SJCRH30 (cell line): ENCODE data around the gene ZNF330. TPM values are rescaled to one million over a fixed set of nuclear protein-coding genes. Genes with fewer than 3 reads are reported as not detected.

Experiments used
- DNase-seq, 2 experiments: peaks; one replicate each; pipeline ENCODE4 v3.0.0-alpha.2; 2015 to 2020
- H3K27ac ChIP-seq: fragments of 250-450 bp; sonication (Bioruptor Pico); 2 replicates; pipeline ENCODE4 v1.5.1; 2020; ENCODE audit warnings: mild to moderate bottlenecking, moderate library complexity
- H3K27me3 ChIP-seq: fragments of 250-450 bp; sonication (Bioruptor Pico); 2 replicates; pipeline ENCODE4 v1.5.1; 2020; ENCODE audit warnings: mild to moderate bottlenecking, moderate library complexity
- H3K36me3 ChIP-seq: fragments of 250-450 bp; sonication (Bioruptor Pico); 2 replicates; pipeline ENCODE4 v1.5.1; 2020; ENCODE audit warnings: mild to moderate bottlenecking, moderate library complexity
- H3K4me1 ChIP-seq: fragments of 250-450 bp; sonication (Bioruptor Pico); 2 replicates; pipeline ENCODE4 v1.5.1; 2020; ENCODE audit warnings: mild to moderate bottlenecking, moderate library complexity
- H3K4me3 ChIP-seq: fragments of 250-450 bp; sonication (Bioruptor Pico); 2 replicates; pipeline ENCODE4 v1.5.1; 2020; ENCODE audit warnings: mild to moderate bottlenecking, moderate library complexity
- H3K9me3 ChIP-seq: fragments of 250-450 bp; sonication (Bioruptor Pico); replicated peaks from 2 replicates; pipeline ENCODE4 v1.5.1; 2020; ENCODE audit warnings: mild to moderate bottlenecking, moderate library complexity
- total RNA-seq: library from RNA; depleted of rRNA; stranded (reverse); fragments of >200 nt; shearing (Covaris generic); gene quantifications from 2 replicates; pipeline ENCODE4 v1.2.3, GENCODE V29; 2014; rRNA removed

ZNF330 gene
- total RNA-seq, 1 experiment from 2014 or later, result 45.8 TPM

DNA sequence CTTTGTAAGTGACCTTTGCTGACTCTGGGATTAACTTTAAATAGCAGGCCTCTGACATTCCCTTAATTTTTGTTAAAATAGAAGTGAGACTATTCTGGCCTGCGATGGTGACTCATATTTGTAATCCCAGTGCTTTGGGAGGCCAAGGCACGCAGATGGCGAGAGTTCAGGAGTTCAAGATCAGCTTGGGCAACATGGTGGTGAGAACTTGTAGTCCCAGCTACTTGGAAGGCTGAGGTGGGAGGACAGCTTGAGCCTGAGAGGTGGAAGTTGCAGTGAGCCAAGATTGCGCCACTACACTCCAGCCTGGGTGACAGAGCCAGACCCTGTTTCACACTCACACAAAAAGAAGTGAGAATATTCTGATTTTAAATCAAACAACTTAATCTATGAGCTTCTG lies 27.3 kb downstream of the ZNF330 start:
- H3K27ac ChIP-seq, result no peak overlapping the region
- peak in 1 of 2 experiments; percentile 6 for DNase-seq
- no peak overlapping the region for H3K4me3 ChIP-seq
- no peaks in the 10 kb centered on the region for H3K36me3 ChIP-seq
- no peaks in the 10 kb centered on the region for H3K9me3 ChIP-seq
- H3K27me3 ChIP-seq, result no peaks in the 10 kb centered on the region
- H3K4me1 ChIP-seq, result peaks cover 27% of the 10 kb centered on the region

GRCh38 chr4:141248486-141248885 lies 27.8 kb downstream of the ZNF330 start:
- Histone ChIP-seq H3K4me1 (peaks cover 27% of the 10 kb centered on the region), H3K36me3 (no peaks in the 10 kb centered on the region), H3K4me3 (no peak overlapping the region), H3K9me3 (no peaks in the 10 kb centered on the region), H3K27ac (no peak overlapping the region), H3K27me3 (no peaks in the 10 kb centered on the region)
- no peak for DNase-seq

- no peak for DNase-seq
- Histone ChIP-seq H3K27me3 (no peaks in the 10 kb centered on the region), H3K4me3 (no peak overlapping the region), H3K36me3 (no peaks in the 10 kb centered on the region), H3K9me3 (no peaks in the 10 kb centered on the region), H3K4me1 (no peaks in the 10 kb centered on the region), H3K27ac (no peak overlapping the region)
These were observed 33.6 kb downstream of the ZNF330 start for GRCh38 chr4:141254326-141254725.

- H3K9me3 ChIP-seq, result no peaks in the 10 kb centered on the region
- no peaks in the 10 kb centered on the region for H3K36me3 ChIP-seq
- H3K27me3 ChIP-seq, result no peaks in the 10 kb centered on the region
- H3K4me1 ChIP-seq, result no peaks in the 10 kb centered on the region
- no peak overlapping the region for H3K27ac ChIP-seq
- H3K4me3 ChIP-seq, result no peak overlapping the region
- DNase-seq, result no peak
These were observed 34.3 kb downstream of the ZNF330 start for GRCh38 chr4:141255016-141255415.

- H3K36me3 ChIP-seq, result no peaks in the 10 kb centered on the region
- H3K4me3 ChIP-seq, result no peak overlapping the region
- H3K27ac ChIP-seq, result no peak overlapping the region
- no peaks in the 10 kb centered on the region for H3K27me3 ChIP-seq
- H3K9me3 ChIP-seq, result no peaks in the 10 kb centered on the region
- no peak for DNase-seq
- no peaks in the 10 kb centered on the region for H3K4me1 ChIP-seq
These were observed 37.9 kb downstream of the ZNF330 start for GRCh38 chr4:141258558-141258957.

- Histone ChIP-seq H3K4me3 (no peak overlapping the region), H3K4me1 (peaks cover 26% of the 10 kb centered on the region), H3K27me3 (no peaks in the 10 kb centered on the region), H3K27ac (peak overlapping the region; percentile 58), H3K9me3 (no peaks in the 10 kb centered on the region), H3K36me3 (no peaks in the 10 kb centered on the region)
- peak; percentile 71 to 85 for DNase-seq
These were observed 55.1 kb downstream of the ZNF330 start for GRCh38 chr4:141275834-141276233.

DNA sequence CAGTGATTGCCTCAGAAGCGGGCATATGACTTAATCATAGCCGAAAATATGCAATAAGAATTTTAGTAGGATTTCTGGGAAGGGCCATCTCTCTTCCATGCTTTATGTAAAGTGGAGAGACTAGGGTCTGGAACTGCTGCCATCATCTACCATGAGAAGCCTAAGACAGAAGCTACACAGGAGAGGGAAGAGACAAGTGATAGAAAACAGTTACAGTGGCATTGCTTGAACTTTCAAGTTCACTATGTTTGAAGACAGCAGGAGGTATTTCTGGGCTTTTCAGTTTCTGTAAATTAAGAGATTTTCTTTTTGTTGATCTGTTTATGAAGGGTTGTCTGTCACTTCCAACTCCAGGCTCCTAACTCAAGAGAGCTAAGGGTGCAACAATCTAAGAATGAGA lies 62.5 kb downstream of the ZNF330 start:
- H3K36me3 ChIP-seq, result no peaks in the 10 kb centered on the region
- no peaks in the 10 kb centered on the region for H3K27me3 ChIP-seq
- DNase-seq, result no peak
- H3K9me3 ChIP-seq, result no peaks in the 10 kb centered on the region
- H3K4me1 ChIP-seq, result peaks cover 6% of the 10 kb centered on the region; the same call in 1 of the 2 replicates
- no peak overlapping the region for H3K27ac ChIP-seq
- H3K4me3 ChIP-seq, result no peak overlapping the region

DNA sequence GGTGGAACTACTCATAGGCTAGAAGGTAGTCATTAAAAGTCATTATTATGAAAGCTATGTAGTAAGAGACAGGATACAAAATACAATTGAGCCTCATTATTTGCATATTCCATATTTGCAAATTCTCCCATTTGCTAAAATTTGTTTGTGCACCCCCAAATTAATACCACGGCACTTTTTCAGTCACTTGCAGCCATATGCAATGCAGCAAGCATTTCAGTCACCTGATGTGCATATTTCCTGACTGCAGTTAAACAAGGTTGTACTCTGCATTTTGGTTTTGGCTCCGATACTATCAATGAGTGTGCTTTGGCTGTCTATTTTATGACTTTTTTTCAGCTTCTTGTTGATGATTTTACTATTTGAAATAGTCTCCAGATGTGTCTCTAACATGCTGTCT lies 62.9 kb downstream of the ZNF330 start:
- no peaks in the 10 kb centered on the region for H3K27me3 ChIP-seq
- DNase-seq, result no peak
- no peaks in the 10 kb centered on the region for H3K9me3 ChIP-seq
- no peaks in the 10 kb centered on the region for H3K36me3 ChIP-seq
- peaks cover 5% of the 10 kb centered on the region; the same call in 1 of the 2 replicates for H3K4me1 ChIP-seq
- no peak overlapping the region for H3K27ac ChIP-seq
- H3K4me3 ChIP-seq, result no peak overlapping the region

Other genes starting within 250 kb of the ZNF330 start
- 22.2 and 23.4 TPM in 2 replicates for gene RNF150, start 87.4 kb upstream of the ZNF330 start, total RNA-seq